Activated CD4-positive, CD25-positive, alpha-beta regulatory T cell treated with anti-CD3 and anti-CD28 coated beads, Interleukin-2, amount 50 U/mL, for 72 hours (primary cell): ENCODE data around the gene PRAMEF7.
"Not testable (repeated sequence)": the region's sequence is repeated elsewhere in the genome, so short reads cannot be mapped to it uniquely, and the experiment has no call there.

Experiments
- DNase-seq: peaks from one replicate; pipeline ENCODE4 v3.0.0; 2021

PRAMEF7 gene

GRCh38 chr1:12916310-12916709, at the start of gene PRAMEF7:
PRAMEF7 (plus strand) TSS chr1:12916610; CDS start chr1:12917693, 1,083 bp downstream.
- DNase-seq: not testable (repeated sequence)

GRCh38 chr1:12878453-12878852, 38.0 kb upstream of the PRAMEF7 start:
- not testable (repeated sequence) for DNase-seq

DNA sequence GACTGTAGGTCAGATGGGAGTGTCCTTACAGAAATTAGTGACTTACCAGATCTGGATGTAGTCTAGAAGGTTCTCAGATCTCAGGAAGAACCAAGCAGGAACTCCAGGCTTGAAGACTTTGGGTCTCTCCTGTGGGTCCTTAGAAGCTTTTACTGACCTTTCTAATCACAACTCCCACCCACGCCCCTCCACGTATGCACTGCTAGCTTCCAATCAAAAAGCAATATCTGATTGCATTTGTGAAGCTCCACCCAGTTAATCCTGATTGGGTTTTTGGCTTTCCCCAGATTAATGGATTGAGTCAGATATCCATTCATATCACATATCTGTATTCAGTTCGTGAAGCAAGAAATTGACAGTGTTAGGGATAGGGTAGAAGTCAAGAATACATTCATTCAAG, 30.3 kb upstream of the PRAMEF7 start, which contains the start of gene PRAMEF4:
Gene PRAMEF4 (minus strand): TSS at position 101 of the 400 bp plus-strand sequence. CDS start 2,807 bp downstream, outside the sequence.
- not testable (repeated sequence) for DNase-seq

- DNase-seq: not testable (repeated sequence)
Measured at GRCh38 chr1:12898170-12898569, 18.2 kb upstream of the PRAMEF7 start, which contains the start of gene PRAMEF10. PRAMEF10 (minus strand) TSS chr1:12898270; CDS start chr1:12895847, 2,423 bp downstream.

GRCh38 chr1:12899186-12899585, 17.2 kb upstream of the PRAMEF7 start:
- DNase-seq: not testable (repeated sequence)

- DNase-seq: not testable (repeated sequence)
Measured at GRCh38 chr1:12903793-12904572, 12.4 kb upstream of the PRAMEF7 start.

DNA sequence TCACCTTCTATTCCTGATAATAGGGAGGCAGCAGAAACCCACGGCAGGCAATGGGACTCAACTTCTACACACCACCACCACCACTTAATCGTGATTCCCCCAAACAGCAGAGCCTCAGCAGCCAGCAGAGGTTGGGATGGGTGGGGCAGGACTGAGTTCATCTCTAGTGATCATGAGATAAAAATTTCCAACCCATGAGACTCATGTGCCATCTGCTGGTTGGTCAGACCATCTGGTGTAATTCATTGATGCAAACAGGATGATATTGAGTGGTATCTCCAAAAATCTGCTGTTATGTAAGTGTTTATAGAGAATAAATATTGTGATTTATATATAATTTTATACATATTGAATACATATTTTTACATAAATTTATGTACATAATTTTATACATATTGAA, 5.3 kb downstream of the PRAMEF7 start:
- not testable (repeated sequence) for DNase-seq

GRCh38 chr1:12924368-12924767, 8.0 kb downstream of the PRAMEF7 start:
- DNase-seq: not testable (repeated sequence)

GRCh38 chr1:12947480-12947879, 31.1 kb downstream of the PRAMEF7 start, which contains the start of gene PRAMEF6:
PRAMEF6 (minus strand) TSS chr1:12947580; CDS start chr1:12942518, 5,062 bp downstream.
- not testable (repeated sequence) for DNase-seq
